ENCODE measurements around the gene HYCC1.
"Not testable (repeated sequence)": the region's sequence is repeated elsewhere in the genome, so short reads cannot be mapped to it uniquely, and the experiment has no call there.

Gene HYCC1

DNA sequence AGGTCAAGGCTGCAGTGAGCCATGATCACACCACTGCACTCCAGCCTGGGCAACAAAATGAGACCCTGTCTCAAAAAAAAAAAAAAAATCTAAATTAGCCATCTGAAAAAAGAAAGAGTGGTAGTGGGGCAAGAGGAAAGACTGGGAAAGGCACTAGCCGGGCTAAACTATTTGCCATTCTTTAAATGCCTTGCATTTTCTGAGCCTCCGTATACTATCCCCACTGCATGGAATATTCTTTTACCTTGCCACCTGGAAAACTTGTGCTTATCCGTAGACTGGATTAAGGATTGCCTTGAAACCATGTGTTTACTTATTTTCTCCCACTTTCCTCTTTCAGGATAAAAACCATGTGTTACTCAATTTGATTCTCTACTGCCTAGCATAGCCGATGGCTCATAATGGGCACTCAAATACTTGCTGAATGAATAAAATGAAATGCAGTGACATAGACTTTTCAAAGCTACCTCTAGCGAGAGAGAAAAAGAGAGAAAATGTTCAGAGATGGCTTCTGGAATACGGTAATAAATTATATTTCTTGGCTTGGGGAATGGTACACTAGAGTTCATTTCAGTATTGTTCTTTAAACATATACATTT lies 30.6 kb downstream of the HYCC1 start:
- no peak for DNase-seq

GRCh38 chr7:22980422-22980821 lies 33.5 kb downstream of the HYCC1 start:
- no peak for DNase-seq

GRCh38 chr7:22979861-22980260 lies 34.1 kb downstream of the HYCC1 start:
- no peak for DNase-seq

DNA sequence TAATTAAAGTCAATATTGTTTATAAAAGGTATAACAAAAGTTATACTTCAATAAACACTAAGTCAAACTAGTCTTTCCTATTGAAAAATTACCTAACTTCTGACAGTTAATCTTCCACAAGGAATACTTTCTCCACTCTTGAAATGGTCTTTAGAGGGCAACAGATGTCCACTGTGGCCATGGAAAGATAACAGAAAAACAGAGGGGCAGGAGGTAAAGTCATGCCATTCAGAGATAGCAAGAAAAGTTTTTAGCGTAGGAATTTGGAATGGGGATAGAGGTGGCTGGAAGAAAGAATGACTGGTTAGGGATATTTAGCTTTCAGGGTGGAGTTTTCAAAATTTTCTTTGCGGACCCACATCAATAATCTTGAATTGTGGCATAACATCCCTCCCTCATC lies 34.7 kb downstream of the HYCC1 start:
- DNase-seq: no peak

GRCh38 chr7:22974636-22975035 lies 39.3 kb downstream of the HYCC1 start:
- DNase-seq: not testable (repeated sequence)

- DNase-seq: no peak
Measured at GRCh38 chr7:22972207-22972606, 41.7 kb downstream of the HYCC1 start.

- no peak for DNase-seq
Measured at GRCh38 chr7:22969010-22969431, 44.9 kb downstream of the HYCC1 start.
